GM12874 (cell line): ENCODE data around the gene ANKRD11.

ENCODE experiments used
- TF ChIP-seq, protein P1 (sequence below): IDR thresholded peaks from 2 replicates; pipeline ENCODE4 v1.5.1; 2011; ENCODE audit warnings: low read depth, mild to moderate bottlenecking, control low read depth, low read length, moderate library complexity; ENCODE audit not compliant: insufficient read depth

ANKRD11 gene

DNA sequence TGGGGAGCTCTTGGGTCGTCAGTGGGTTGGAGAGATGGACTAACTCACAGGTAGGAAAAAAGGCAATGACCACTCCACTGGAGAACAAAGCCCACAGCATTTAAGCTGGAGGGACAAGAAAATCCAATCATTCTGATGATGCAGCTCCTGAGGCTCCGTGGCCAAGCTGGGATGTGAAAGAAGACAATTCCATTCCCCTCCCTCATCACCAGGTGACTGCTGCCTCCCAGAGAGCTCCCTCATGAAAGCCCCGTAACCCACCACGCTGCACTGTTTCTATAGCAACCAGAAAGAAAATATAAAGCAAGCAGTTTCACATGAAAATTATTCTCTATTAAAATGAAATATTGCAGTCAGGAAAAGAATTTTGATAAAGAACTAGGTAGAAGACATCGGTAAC is 15.2 kb downstream of the ANKRD11 start:
- TF ChIP-seq, protein P1, sequence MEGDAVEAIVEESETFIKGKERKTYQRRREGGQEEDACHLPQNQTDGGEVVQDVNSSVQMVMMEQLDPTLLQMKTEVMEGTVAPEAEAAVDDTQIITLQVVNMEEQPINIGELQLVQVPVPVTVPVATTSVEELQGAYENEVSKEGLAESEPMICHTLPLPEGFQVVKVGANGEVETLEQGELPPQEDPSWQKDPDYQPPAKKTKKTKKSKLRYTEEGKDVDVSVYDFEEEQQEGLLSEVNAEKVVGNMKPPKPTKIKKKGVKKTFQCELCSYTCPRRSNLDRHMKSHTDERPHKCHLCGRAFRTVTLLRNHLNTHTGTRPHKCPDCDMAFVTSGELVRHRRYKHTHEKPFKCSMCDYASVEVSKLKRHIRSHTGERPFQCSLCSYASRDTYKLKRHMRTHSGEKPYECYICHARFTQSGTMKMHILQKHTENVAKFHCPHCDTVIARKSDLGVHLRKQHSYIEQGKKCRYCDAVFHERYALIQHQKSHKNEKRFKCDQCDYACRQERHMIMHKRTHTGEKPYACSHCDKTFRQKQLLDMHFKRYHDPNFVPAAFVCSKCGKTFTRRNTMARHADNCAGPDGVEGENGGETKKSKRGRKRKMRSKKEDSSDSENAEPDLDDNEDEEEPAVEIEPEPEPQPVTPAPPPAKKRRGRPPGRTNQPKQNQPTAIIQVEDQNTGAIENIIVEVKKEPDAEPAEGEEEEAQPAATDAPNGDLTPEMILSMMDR = no peak

DNA sequence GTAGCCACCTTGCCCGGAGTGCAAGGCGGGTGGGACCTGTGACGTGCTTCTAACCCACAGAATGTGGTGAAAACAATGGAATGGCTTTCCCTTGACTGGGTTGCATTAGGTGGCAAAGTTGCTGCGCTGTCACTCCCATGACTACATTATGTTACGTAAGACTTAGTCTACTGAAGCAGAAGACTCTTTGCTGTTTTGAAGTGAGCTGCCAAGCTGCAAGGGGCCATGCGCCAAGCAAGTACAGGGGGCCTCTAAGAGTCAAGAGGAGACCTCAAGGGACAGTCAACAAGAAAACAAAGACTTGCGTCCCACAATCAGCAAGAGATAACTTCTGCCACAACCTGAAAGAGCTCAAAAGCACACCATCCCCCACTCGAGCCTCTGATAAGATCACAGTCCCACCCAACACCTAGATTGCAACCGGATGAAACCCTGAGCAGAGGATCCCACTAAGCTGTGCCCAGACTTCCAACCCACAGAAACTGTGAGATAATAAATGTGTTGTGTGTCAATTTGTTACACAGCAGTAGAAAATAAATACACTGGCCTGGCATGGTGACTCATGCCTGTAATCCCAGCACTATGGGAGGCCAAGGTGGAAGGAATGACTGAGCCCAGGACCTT is 16.5 kb downstream of the ANKRD11 start:
- TF ChIP-seq, protein P1 = no peak

DNA sequence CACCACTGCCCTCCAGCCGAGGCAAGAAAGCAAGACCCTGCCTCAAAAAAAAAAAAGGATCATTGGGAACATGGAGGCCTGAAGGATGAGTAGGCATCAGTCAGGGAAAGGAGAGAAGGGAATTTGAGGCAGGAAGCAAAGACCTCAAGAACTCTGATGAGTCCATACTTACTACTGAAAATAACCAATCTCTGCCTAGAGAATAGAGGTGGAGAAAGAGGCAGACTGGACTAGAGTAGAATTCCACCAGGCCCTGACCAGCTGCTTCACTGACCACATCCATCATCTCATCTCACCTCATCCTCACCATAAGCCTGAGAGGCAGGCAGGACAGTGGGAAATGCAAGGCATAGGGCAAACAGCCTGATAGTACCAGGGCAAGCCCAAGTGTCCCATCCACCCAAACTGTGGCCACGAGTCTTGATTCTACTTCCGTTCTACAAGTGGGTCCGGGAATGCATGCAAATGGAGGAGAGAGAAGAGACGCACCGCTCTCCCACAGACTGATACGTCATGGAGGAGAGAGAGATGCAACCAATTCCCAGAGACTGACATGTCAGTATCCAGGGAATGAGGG is 17.1 kb downstream of the ANKRD11 start:
- TF ChIP-seq, protein P1 = no peak

DNA sequence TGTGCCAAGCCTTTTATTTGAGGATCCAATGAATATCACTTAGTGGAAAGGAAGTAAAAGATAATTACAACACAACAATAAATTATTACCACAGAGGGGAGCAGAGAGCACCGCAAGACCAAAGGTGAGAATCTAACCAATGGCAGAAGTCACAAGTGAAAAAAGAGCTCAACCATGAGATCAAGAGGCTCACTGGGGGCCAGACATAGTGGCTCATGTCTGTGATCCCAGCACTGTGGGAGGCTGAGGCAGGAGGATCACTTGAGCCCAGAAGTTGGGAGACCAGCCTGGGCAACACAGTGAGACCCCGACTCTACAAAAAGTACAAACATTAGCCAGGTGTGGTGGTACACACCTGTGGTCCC is 17.7 kb downstream of the ANKRD11 start:
- TF ChIP-seq, protein P1 = no peak

DNA sequence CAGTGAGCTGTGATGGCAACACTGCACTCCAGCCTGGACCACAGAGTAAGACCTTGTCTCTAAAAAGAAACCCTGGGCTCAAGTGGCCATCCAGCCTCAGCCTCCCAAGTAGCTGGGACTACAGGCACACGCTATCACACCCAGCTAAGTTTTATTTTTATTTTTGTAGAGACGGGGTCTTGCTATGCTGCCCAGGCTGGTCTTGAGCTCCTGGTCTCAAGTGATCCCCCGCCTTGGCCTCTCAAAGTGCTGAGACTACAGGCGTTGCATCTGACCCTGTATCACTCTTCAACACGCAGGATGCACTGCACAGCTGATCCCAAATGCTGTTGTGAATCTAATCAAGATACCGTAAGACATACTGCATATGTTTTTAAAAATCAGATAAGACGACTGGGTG is 23.0 kb downstream of the ANKRD11 start:
- TF ChIP-seq, protein P1 = no peak

DNA sequence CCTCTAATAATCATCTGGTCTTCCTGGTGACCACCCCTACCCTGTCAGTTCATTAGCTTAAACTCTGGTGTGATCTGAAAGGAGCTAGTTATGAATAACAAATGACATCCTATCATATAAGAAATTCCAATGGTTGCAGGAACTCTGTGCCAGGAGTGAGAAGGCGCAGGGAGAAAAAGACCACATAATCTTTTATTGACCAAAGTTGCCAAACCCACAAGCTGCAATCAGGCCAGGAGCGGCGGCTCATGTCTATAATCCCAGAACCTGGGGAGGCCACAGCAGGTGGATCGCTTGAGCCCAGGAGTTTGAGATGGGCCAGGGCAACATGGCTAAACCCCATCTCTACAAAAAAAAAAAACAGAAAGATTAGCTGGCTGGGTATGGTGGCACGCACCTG is 23.4 kb downstream of the ANKRD11 start:
- TF ChIP-seq, protein P1 = no peak

DNA sequence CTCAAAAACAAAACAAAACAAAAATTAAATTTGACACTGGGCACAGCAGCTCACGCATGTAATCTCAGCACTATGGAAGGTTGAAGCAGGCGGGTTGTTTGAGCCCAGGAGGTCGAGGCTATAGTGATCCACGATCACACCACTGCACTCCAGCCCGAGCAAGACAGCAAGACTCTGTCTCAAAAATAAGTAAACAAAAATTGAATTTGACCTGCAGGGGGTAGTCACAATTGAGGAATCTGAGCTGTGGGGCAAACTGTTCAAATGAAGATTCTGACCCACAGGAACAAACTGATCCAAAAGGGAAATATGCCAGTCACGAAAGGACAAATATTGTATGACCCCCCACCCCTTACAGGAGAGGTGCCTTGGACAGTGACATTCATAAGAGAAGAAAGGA is 29.8 kb downstream of the ANKRD11 start:
- TF ChIP-seq, protein P1 = no peak
